Nephron (organoid): ENCODE measurements around the gene SEZ6L2.

Source experiments
- H3K27ac Mint-ChIP-seq, 3 experiments: 2 replicates each; pipeline ENCODE4 v1.8.0; 2020; ENCODE audit warnings: mixed read lengths in 3 of 3, mild to moderate bottlenecking in 2 of 3, moderate library complexity in 1 of 3
- H3K27me3 Mint-ChIP-seq: 2 replicates; pipeline ENCODE4 v1.8.0; 2021; ENCODE audit warnings: low read depth, mild to moderate bottlenecking, moderate library complexity, mixed read lengths
- H3K36me3 Mint-ChIP-seq: 2 replicates; pipeline ENCODE4 v1.8.0; 2020; ENCODE audit warnings: low read depth, mixed read lengths
- H3K4me1 Mint-ChIP-seq: 2 replicates; pipeline ENCODE4 v1.8.0; 2020; ENCODE audit warnings: mixed read lengths
- H3K4me3 Mint-ChIP-seq, 3 experiments: 2 replicates each; pipeline ENCODE4 v1.8.0; 2020; ENCODE audit warnings: mild to moderate bottlenecking in 3 of 3, mixed read lengths in 3 of 3, moderate library complexity in 2 of 3
- H3K9me3 Mint-ChIP-seq: 2 replicates; pipeline ENCODE4 v1.8.0; 2020; ENCODE audit warnings: mixed read lengths
- CTCF ChIP-seq, 3 experiments: fragments of 200-600 bp; sonication (generic); IDR thresholded peaks; one replicate each; pipeline ENCODE4 v1.5.0; 2021; ENCODE audit warnings: antibody characterized with exemption in 3 of 3; ENCODE audit not compliant: unreplicated experiment in 3 of 3

The SEZ6L2 gene

DNA sequence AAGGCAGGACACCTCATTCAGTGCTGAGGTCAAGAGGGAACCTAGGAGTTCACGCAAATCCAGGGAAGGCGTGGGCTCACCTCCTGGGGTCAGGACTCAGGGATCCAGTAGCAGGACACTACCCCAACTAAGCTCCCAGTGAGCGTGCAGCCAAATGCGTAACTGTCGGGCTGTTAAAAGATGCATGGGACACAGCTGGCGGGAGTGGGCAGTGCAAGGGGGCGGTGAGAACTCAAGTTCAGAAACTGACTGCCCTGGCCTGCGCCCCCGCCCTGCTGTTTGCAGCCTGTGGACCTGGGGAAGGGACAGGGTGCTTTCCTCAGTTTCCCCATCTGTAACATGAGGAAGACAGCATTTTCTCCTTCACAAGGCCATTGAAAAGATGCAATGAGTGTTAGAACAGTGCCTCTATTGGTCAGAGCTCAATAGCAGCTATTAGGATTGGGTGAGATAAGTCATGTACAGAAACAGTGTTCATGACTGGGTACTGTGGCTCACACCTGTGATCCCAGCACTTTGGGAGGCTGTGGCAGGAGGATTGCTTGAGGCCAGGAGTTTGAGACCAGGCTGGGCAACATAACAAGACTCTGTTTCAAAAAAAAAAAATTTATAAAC is 56.5 kb downstream of the SEZ6L2 start:
- no peaks in the 10 kb centered on the region for H3K9me3 Mint-ChIP-seq
- no peak for TF ChIP-seq CTCF (IDR thresholded peaks at IDR 0.05; ENCODE audit: unreplicated experiment in 3 of 3)

DNA sequence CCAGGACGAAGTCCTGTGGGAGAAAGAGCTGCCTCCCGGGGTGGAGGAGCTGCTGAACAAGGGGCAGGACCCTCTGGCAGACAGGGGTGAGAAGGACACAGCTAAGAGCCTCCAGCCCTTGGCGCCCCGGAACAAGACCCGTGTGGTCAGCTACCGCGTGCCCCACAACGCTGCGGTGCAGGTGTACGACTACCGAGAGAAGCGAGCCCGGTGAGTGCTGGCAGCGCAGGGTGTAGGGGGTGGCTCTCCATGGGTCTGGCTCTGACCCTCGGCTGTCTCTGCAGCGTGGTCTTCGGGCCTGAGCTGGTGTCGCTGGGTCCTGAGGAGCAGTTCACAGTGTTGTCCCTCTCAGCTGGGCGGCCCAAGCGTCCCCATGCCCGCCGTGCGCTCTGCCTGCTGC is 57.7 kb downstream of the SEZ6L2 start:
- Mint-ChIP-seq H3K4me3 (no peak overlapping the region), H3K36me3 (no peaks in the 10 kb centered on the region), H3K4me1 (no peaks in the 10 kb centered on the region), H3K27me3 (peaks cover 4% of the 10 kb centered on the region), H3K27ac (no peak overlapping the region), H3K9me3 (no peaks in the 10 kb centered on the region)
- no peak for TF ChIP-seq CTCF (IDR thresholded peaks at IDR 0.05; ENCODE audit: unreplicated experiment in 3 of 3)

More for the DNA sequence above, 56.5 kb downstream of the SEZ6L2 start:
- H3K36me3 Mint-ChIP-seq: no peaks in the 10 kb centered on the region
- no peak overlapping the region for H3K4me3 Mint-ChIP-seq
- no peaks in the 10 kb centered on the region for H3K4me1 Mint-ChIP-seq
- no peak overlapping the region for H3K27ac Mint-ChIP-seq
- peaks cover 4% of the 10 kb centered on the region for H3K27me3 Mint-ChIP-seq

GRCh38 chr16:29840240-29840639 is 59.1 kb downstream of the SEZ6L2 start:
- Mint-ChIP-seq H3K27ac (no peak overlapping the region), H3K9me3 (no peaks in the 10 kb centered on the region), H3K4me1 (no peaks in the 10 kb centered on the region), H3K4me3 (no peak overlapping the region), H3K36me3 (no peaks in the 10 kb centered on the region), H3K27me3 (peaks cover 4% of the 10 kb centered on the region)
- TF ChIP-seq CTCF (IDR thresholded peaks at IDR 0.05; ENCODE audit: unreplicated experiment in 3 of 3): no peak

DNA sequence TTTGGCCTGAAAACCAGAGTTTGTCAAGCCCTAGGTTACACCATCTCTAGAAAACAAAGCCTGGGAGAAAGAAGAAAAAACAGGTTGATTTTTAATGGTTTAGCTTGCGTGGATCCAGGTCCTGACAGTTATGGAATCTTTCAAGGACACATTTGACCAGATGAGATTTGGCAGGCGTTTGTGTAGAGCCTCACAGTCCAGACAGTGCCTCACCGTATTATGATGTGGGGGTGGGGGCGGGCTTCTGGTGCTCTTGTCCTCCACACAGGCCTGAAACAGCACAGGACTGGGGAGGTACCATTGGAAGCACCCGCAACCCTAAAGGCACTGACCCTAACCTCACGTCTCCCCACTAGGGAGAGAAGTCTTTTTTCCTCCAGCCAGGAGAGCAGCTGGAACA is 59.5 kb downstream of the SEZ6L2 start:
- H3K27ac Mint-ChIP-seq: no peak overlapping the region
- no peak overlapping the region for H3K4me3 Mint-ChIP-seq
- no peak for TF ChIP-seq CTCF (IDR thresholded peaks at IDR 0.05; ENCODE audit: unreplicated experiment in 3 of 3)
- no peaks in the 10 kb centered on the region for H3K4me1 Mint-ChIP-seq
- no peaks in the 10 kb centered on the region for H3K36me3 Mint-ChIP-seq
- H3K9me3 Mint-ChIP-seq: no peaks in the 10 kb centered on the region
- peaks cover 4% of the 10 kb centered on the region for H3K27me3 Mint-ChIP-seq

DNA sequence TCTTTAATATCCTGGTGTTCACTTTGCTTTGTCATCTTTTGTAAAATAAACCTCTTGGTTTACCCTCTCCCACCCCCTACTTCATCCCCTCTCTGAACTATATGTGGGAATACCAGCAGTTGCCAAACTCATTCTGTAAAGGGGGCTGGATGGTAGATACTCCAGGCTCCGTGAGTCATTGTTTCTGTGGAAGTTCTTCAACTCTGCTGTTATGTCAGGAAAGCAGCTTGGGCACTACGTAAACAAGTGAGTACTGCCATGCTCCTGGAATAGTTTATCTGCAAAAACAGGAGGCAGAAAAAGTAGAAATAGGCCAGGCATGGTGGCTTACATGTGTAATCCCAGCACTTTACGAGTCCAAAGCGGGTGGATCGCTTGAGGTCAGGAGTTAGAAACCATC is 61.5 kb downstream of the SEZ6L2 start:
- no peaks in the 10 kb centered on the region for H3K4me1 Mint-ChIP-seq
- H3K27me3 Mint-ChIP-seq: peaks cover 4% of the 10 kb centered on the region
- no peak overlapping the region for H3K27ac Mint-ChIP-seq
- no peak overlapping the region for H3K4me3 Mint-ChIP-seq
- TF ChIP-seq CTCF (IDR thresholded peaks at IDR 0.05; ENCODE audit: unreplicated experiment in 3 of 3): no peak
- H3K36me3 Mint-ChIP-seq: no peaks in the 10 kb centered on the region
- no peaks in the 10 kb centered on the region for H3K9me3 Mint-ChIP-seq

DNA sequence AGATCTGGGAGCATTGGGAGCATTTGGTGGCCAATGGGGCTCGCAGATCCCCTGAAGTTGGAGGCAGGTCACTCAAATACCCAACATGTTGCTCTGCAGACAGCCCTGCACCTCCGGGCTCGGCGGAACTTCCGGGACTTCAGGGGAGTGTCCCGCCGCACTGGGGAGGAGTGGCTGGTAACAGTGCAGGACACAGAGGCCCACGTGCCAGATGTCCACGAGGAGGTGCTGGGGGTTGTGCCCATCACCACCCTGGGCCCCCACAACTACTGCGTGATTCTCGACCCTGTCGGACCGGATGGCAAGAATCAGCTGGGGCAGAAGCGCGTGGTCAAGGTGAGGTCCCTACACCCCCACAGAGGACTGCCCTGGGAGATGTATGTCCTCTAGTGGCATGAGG is 62.7 kb downstream of the SEZ6L2 start:
- no peaks in the 10 kb centered on the region for H3K9me3 Mint-ChIP-seq
- H3K36me3 Mint-ChIP-seq: no peaks in the 10 kb centered on the region
- no peak for TF ChIP-seq CTCF (IDR thresholded peaks at IDR 0.05; ENCODE audit: unreplicated experiment in 3 of 3)
- H3K27ac Mint-ChIP-seq: no peak overlapping the region
- H3K4me3 Mint-ChIP-seq: no peak overlapping the region
- no peaks in the 10 kb centered on the region for H3K4me1 Mint-ChIP-seq
- H3K27me3 Mint-ChIP-seq: peaks cover 4% of the 10 kb centered on the region
